Mononuclear cell (primary cell): ENCODE results near the gene SPDYE4. TPM values are rescaled to one million over a fixed set of nuclear protein-coding genes. Genes with fewer than 3 reads are reported as not detected.

Experiments used
- H3K27me3 ChIP-seq: 2 replicates; pipeline ENCODE4 v1.6.0; 2011; ENCODE audit warnings: low read length, control low read depth; ENCODE audit not compliant: insufficient read depth
- H3K4me1 ChIP-seq: 2 replicates; pipeline ENCODE4 v1.5.1; 2011; ENCODE audit warnings: mild to moderate bottlenecking, low read length, control low read depth; ENCODE audit not compliant: insufficient read depth
- H3K4me3 ChIP-seq: 2 replicates; pipeline ENCODE4 v1.5.1; 2011; ENCODE audit warnings: mild to moderate bottlenecking, low read length, moderate library complexity
- H3K9me3 ChIP-seq: 2 replicates; pipeline ENCODE4 v1.5.1; 2011; ENCODE audit warnings: low read depth, mild to moderate bottlenecking, control low read depth, low read length
- total RNA-seq: library from RNA; depleted of rRNA; stranded (reverse); fragments of >200 nt; gene quantifications from one replicate; pipeline ENCODE4 v1.2.3, GENCODE V29; 2012

Gene SPDYE4
- total RNA-seq, 1 donor, result not detected

DNA sequence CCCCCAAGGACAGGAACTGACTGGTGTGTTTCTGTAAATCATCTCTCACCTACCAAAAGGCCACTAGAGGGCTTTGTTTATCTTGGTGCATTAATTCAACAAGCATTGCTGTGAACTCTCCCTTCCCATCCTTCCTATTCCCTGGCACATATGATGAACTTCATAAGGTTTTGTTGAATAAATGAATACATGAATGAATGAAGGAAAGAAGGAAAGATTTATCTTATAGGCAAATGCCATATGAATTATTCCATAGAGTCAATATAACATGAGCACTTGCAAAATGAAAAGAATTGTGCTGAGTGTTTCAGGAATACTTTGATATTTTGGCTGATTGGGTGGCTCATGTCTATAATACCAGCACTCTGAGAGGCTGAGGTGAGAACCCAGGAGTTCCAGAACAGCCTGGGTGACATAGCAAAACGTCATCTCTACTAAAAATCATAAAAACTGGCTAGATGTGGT lies 4.3 kb downstream of the SPDYE4 start:
- no peaks in the 10 kb centered on the region for H3K4me1 ChIP-seq
- no peaks in the 10 kb centered on the region for H3K9me3 ChIP-seq
- H3K4me3 ChIP-seq, result no peak overlapping the region
- no peaks in the 10 kb centered on the region for H3K27me3 ChIP-seq

GRCh38 chr17:8753136-8753975 lies 5.0 kb downstream of the SPDYE4 start:
- H3K4me1 ChIP-seq, result no peaks in the 10 kb centered on the region
- no peak overlapping the region for H3K4me3 ChIP-seq
- H3K27me3 ChIP-seq, result no peaks in the 10 kb centered on the region
- H3K9me3 ChIP-seq, result no peaks in the 10 kb centered on the region

GRCh38 chr17:8749616-8750015 lies 8.7 kb downstream of the SPDYE4 start:
- no peaks in the 10 kb centered on the region for H3K27me3 ChIP-seq
- no peak overlapping the region for H3K4me3 ChIP-seq
- H3K9me3 ChIP-seq, result no peaks in the 10 kb centered on the region
- H3K4me1 ChIP-seq, result peaks cover 6% of the 10 kb centered on the region

DNA sequence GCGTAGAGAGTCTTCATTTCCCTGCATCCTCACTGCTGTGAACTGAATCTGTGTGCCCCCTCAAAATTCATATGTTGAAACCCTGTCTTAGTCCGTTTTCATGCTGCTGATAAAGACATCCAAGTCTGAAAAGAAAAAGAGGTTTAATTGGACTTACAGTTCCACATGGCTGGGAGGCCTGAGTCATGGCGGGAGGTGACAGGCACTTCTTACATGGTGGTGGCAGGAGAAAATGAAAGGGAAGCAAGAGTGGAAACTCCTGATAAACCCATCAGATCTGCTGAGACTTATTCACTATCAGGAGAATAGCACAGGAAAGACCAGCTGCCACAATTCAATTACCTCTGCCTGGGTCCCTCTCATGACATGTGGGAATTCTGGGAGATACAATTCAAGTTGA lies 10.6 kb downstream of the SPDYE4 start:
- no peaks in the 10 kb centered on the region for H3K9me3 ChIP-seq
- H3K27me3 ChIP-seq, result no peaks in the 10 kb centered on the region
- H3K4me1 ChIP-seq, result peaks cover 6% of the 10 kb centered on the region
- no peak overlapping the region for H3K4me3 ChIP-seq

- Histone ChIP-seq H3K9me3 (no peaks in the 10 kb centered on the region), H3K27me3 (no peaks in the 10 kb centered on the region), H3K4me3 (peak overlapping the region; percentile 47), H3K4me1 (peaks cover 6% of the 10 kb centered on the region)
Measured at GRCh38 chr17:8746501-8747236, 11.7 kb downstream of the SPDYE4 start.

- peak overlapping the region; percentile 47 for H3K4me3 ChIP-seq
- peaks cover 6% of the 10 kb centered on the region for H3K4me1 ChIP-seq
- H3K9me3 ChIP-seq, result no peaks in the 10 kb centered on the region
- no peaks in the 10 kb centered on the region for H3K27me3 ChIP-seq
Measured at GRCh38 chr17:8745586-8746500, 12.5 kb downstream of the SPDYE4 start.

DNA sequence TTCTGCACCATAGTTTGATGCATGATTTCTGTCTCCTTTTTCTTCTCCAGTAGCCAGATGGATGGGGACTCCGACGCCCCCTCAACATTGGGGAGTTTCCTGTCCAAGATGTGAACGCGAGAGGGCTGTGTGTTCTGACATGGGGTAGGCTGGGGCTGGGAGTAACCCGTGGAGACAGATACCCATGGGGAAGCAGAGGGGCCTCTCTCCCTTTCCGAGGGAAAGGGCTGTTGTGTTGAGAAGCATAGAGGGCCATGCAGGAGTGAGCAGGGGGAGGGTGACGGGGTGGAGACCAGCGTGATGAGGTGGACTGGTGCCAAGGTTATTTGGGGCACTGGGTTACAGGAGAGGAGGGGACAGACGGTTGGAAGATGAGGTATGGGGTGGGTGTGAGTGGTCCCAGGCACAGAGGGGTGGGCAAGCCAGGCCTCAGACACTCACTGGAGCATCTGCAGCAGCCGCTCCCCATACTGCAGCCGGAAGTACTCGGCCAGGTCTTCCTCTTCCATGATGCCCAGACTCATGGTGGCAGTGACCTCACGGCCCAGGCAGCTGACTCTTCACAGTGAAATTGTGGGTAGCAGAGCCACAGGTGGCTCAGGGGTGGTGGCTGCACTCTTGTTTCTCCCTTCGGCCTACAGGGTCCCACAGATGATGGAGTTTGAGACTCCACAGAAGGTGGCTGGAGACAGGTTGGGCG lies 14.1 kb downstream of the SPDYE4 start:
- H3K4me3 ChIP-seq, result no peak overlapping the region
- H3K27me3 ChIP-seq, result no peaks in the 10 kb centered on the region
- H3K4me1 ChIP-seq, result peaks cover 10% of the 10 kb centered on the region
- H3K9me3 ChIP-seq, result no peaks in the 10 kb centered on the region

- Histone ChIP-seq H3K4me3 (no peak overlapping the region), H3K27me3 (no peaks in the 10 kb centered on the region), H3K9me3 (no peaks in the 10 kb centered on the region), H3K4me1 (peaks cover 10% of the 10 kb centered on the region)
Measured at GRCh38 chr17:8742819-8743218, 15.5 kb downstream of the SPDYE4 start.

DNA sequence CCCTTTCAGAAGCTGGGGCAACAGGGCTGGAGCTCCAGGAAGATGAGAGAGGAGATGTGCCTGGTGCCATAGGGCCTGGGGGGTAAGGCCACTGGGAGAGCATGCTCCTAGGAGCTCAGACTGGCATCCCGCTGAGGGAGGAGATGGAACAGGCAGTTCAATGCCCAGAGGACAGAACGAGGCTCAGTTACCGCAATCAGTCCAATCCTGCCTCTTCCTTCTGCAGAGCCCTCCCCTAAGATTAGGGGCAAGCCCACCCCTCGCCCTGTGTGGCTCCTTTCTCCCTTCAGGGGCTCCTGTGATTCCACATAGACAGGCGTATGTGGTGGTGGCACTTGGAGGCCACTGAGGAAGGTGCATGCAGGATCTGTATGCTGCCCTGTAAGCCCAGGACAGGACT lies 16.1 kb downstream of the SPDYE4 start:
- no peaks in the 10 kb centered on the region for H3K27me3 ChIP-seq
- peaks cover 10% of the 10 kb centered on the region for H3K4me1 ChIP-seq
- no peak overlapping the region for H3K4me3 ChIP-seq
- H3K9me3 ChIP-seq, result no peaks in the 10 kb centered on the region

- peaks cover 10% of the 10 kb centered on the region for H3K4me1 ChIP-seq
- H3K9me3 ChIP-seq, result no peaks in the 10 kb centered on the region
- H3K27me3 ChIP-seq, result no peaks in the 10 kb centered on the region
- H3K4me3 ChIP-seq, result no peak overlapping the region
Measured at GRCh38 chr17:8741771-8742170, 16.6 kb downstream of the SPDYE4 start.

DNA sequence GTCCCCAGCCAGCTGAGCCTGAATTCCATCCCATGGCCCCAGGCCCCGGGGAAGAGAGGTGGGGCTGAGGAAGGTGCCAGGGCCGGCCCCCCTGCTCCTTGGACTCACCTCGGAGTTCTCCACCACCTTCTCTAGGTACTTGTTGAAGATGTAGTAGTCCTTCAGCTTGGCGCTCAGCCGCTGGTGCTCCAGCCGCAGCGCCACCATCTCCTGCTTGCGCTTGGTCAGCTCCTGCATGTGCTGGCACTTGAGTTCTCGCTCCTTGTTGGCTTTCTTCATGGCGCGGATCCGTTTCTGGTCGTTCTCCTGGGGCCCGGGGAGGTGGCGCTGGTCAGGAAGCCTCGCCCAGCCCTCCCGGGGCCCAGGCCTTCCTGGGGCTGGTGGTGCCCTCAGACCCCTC lies 17.0 kb downstream of the SPDYE4 start:
- no peak overlapping the region for H3K4me3 ChIP-seq
- H3K4me1 ChIP-seq, result peaks cover 9% of the 10 kb centered on the region

GRCh38 chr17:8740486-8740885 lies 17.9 kb downstream of the SPDYE4 start:
- Histone ChIP-seq H3K4me3 (peak overlapping the region; percentile 22), H3K27me3 (no peaks in the 10 kb centered on the region)

More for the DNA sequence above, 17.0 kb downstream of the SPDYE4 start:
- H3K27me3 ChIP-seq, result no peaks in the 10 kb centered on the region
- H3K9me3 ChIP-seq, result no peaks in the 10 kb centered on the region

GRCh38 chr17:8739097-8739496 lies 19.2 kb downstream of the SPDYE4 start:
- Histone ChIP-seq H3K4me1 (peaks cover 4% of the 10 kb centered on the region), H3K27me3 (no peaks in the 10 kb centered on the region), H3K9me3 (no peaks in the 10 kb centered on the region), H3K4me3 (no peak overlapping the region)

More at GRCh38 chr17:8740486-8740885, 17.9 kb downstream of the SPDYE4 start:
- H3K4me1 ChIP-seq, result peaks cover 4% of the 10 kb centered on the region
- no peaks in the 10 kb centered on the region for H3K9me3 ChIP-seq

GRCh38 chr17:8736796-8737195 lies 21.6 kb downstream of the SPDYE4 start:
- peaks cover 4% of the 10 kb centered on the region for H3K4me1 ChIP-seq
- no peaks in the 10 kb centered on the region for H3K9me3 ChIP-seq
- H3K4me3 ChIP-seq, result no peak overlapping the region
- no peaks in the 10 kb centered on the region for H3K27me3 ChIP-seq
